ENCODE data around the gene KSR2. TPM values are rescaled to one million over a fixed set of nuclear protein-coding genes. Genes with fewer than 3 reads are reported as not detected.

Gene KSR2
- total RNA-seq, 2 experiments from 2014 or later, result 0.12 to 0.45 TPM

- no peaks in the 10 kb centered on the region for H3K36me3 Mint-ChIP-seq
- DNase-seq, result no peak
- ChIA-PET POLR2A (no interaction called here), CTCF (no interaction called here)
- H3K27me3 Mint-ChIP-seq, result no peaks in the 10 kb centered on the region
- intact Hi-C loops (cut with micrococcal nuclease), result no loop called here
- H3K9me3 Mint-ChIP-seq, result peaks cover 2% of the 10 kb centered on the region
- no peak overlapping the region for H3K4me3 Mint-ChIP-seq
- no peak overlapping the region for H3K27ac Mint-ChIP-seq
- H3K4me1 Mint-ChIP-seq (ENCODE audit: low read depth), result no peaks in the 10 kb centered on the region
Measured at GRCh38 chr12:117718559-117718958, 250.2 kb downstream of the KSR2 start.

- H3K9me3 Mint-ChIP-seq, result peaks cover 2% of the 10 kb centered on the region
- H3K27ac Mint-ChIP-seq, result no peak overlapping the region
- ChIA-PET POLR2A (no interaction called here), CTCF (no interaction called here)
- no peaks in the 10 kb centered on the region for H3K27me3 Mint-ChIP-seq
- DNase-seq, result no peak
- no peaks in the 10 kb centered on the region for H3K4me1 Mint-ChIP-seq (ENCODE audit: low read depth)
- no peaks in the 10 kb centered on the region for H3K36me3 Mint-ChIP-seq
- no peak overlapping the region for H3K4me3 Mint-ChIP-seq
- intact Hi-C loops (cut with micrococcal nuclease), result no loop called here
Measured at GRCh38 chr12:117718141-117718540, 250.6 kb downstream of the KSR2 start.

- no peaks in the 10 kb centered on the region for H3K27me3 Mint-ChIP-seq
- no peak overlapping the region for H3K27ac Mint-ChIP-seq
- POLR2A ChIA-PET, result no interaction called here
- no peak overlapping the region for H3K4me3 Mint-ChIP-seq
- CTCF ChIA-PET, result no interaction called here
- DNase-seq, result no peak
- no peaks in the 10 kb centered on the region for H3K36me3 Mint-ChIP-seq
- H3K4me1 Mint-ChIP-seq (ENCODE audit: low read depth), result no peaks in the 10 kb centered on the region
- intact Hi-C loops (cut with micrococcal nuclease), result no loop called here
- H3K9me3 Mint-ChIP-seq, result no peaks in the 10 kb centered on the region
Measured at GRCh38 chr12:117714203-117714602, 254.6 kb downstream of the KSR2 start.

- H3K9me3 Mint-ChIP-seq, result no peaks in the 10 kb centered on the region
- H3K4me3 Mint-ChIP-seq, result no peak overlapping the region
- H3K27me3 Mint-ChIP-seq, result no peaks in the 10 kb centered on the region
- H3K36me3 Mint-ChIP-seq, result no peaks in the 10 kb centered on the region
- ChIA-PET POLR2A (no interaction called here), CTCF (no interaction called here)
- no peak overlapping the region for H3K27ac Mint-ChIP-seq
- no peak for DNase-seq
- no peaks in the 10 kb centered on the region for H3K4me1 Mint-ChIP-seq (ENCODE audit: low read depth)
- intact Hi-C loops (cut with micrococcal nuclease), result no loop called here
Measured at GRCh38 chr12:117710121-117710520, 258.7 kb downstream of the KSR2 start.

- no peaks in the 10 kb centered on the region for H3K9me3 Mint-ChIP-seq
- no peak overlapping the region for H3K4me3 Mint-ChIP-seq
- ChIA-PET CTCF (no interaction called here), POLR2A (no interaction called here)
- no peak overlapping the region for H3K27ac Mint-ChIP-seq
- H3K36me3 Mint-ChIP-seq, result no peaks in the 10 kb centered on the region
- no peaks in the 10 kb centered on the region for H3K27me3 Mint-ChIP-seq
- intact Hi-C loops (cut with micrococcal nuclease), result no loop called here
- H3K4me1 Mint-ChIP-seq (ENCODE audit: low read depth), result no peaks in the 10 kb centered on the region
- no peak for DNase-seq
Measured at GRCh38 chr12:117707861-117708260, 260.9 kb downstream of the KSR2 start.

- Mint-ChIP-seq H3K4me1 (ENCODE audit: low read depth) (no peaks in the 10 kb centered on the region), H3K27me3 (no peaks in the 10 kb centered on the region), H3K9me3 (no peaks in the 10 kb centered on the region), H3K27ac (no peak overlapping the region), H3K36me3 (no peaks in the 10 kb centered on the region), H3K4me3 (no peak overlapping the region)
- ChIA-PET POLR2A (no interaction called here), CTCF (interaction anchor here (1.3 kb wide), 1 partner anchor 146 kb away, joined by 4 read pairs; no protein-coding TSS in a partner anchor)
- no peak for DNase-seq
- intact Hi-C loops (cut with micrococcal nuclease), result no loop called here
Measured at GRCh38 chr12:117703584-117703983, 265.2 kb downstream of the KSR2 start.

GRCh38 chr12:117702741-117703140 lies 266.0 kb downstream of the KSR2 start:
- no peak for DNase-seq

GRCh38 chr12:117699575-117699974 lies 269.2 kb downstream of the KSR2 start:
- DNase-seq, result no peak
- no peak overlapping the region for H3K27ac Mint-ChIP-seq
- intact Hi-C loops (cut with micrococcal nuclease), result no loop called here
- no peaks in the 10 kb centered on the region for H3K9me3 Mint-ChIP-seq
- no peaks in the 10 kb centered on the region for H3K4me1 Mint-ChIP-seq (ENCODE audit: low read depth)
- ChIA-PET POLR2A (no interaction called here), CTCF (interaction anchor here (0.5 kb wide), 1 partner anchor 38 kb away, joined by 3 read pairs; no protein-coding TSS in a partner anchor)
- no peaks in the 10 kb centered on the region for H3K27me3 Mint-ChIP-seq
- no peak overlapping the region for H3K4me3 Mint-ChIP-seq
- H3K36me3 Mint-ChIP-seq, result no peaks in the 10 kb centered on the region

More at GRCh38 chr12:117702741-117703140, 266.0 kb downstream of the KSR2 start:
- Mint-ChIP-seq H3K9me3 (no peaks in the 10 kb centered on the region), H3K4me1 (ENCODE audit: low read depth) (no peaks in the 10 kb centered on the region), H3K27me3 (no peaks in the 10 kb centered on the region), H3K27ac (no peak overlapping the region), H3K36me3 (no peaks in the 10 kb centered on the region), H3K4me3 (no peak overlapping the region)
- intact Hi-C loops (cut with micrococcal nuclease), result no loop called here
- ChIA-PET CTCF (no interaction called here), POLR2A (no interaction called here)

GRCh38 chr12:117699118-117699517 lies 269.7 kb downstream of the KSR2 start:
- Mint-ChIP-seq H3K4me3 (no peak overlapping the region), H3K9me3 (peaks cover 3% of the 10 kb centered on the region), H3K36me3 (no peaks in the 10 kb centered on the region), H3K27me3 (no peaks in the 10 kb centered on the region), H3K27ac (no peak overlapping the region), H3K4me1 (ENCODE audit: low read depth) (no peaks in the 10 kb centered on the region)
- POLR2A ChIA-PET, result no interaction called here
- no peak for DNase-seq
- intact Hi-C loops (cut with micrococcal nuclease), result no loop called here
- CTCF ChIA-PET, result no interaction called here

GRCh38 chr12:117695956-117696355 lies 272.8 kb downstream of the KSR2 start:
- ChIA-PET CTCF (no interaction called here), POLR2A (no interaction called here)
- H3K9me3 Mint-ChIP-seq, result peaks cover 17% of the 10 kb centered on the region
- no peak for DNase-seq
- H3K4me3 Mint-ChIP-seq, result no peak overlapping the region
- H3K27ac Mint-ChIP-seq, result no peak overlapping the region
- no peaks in the 10 kb centered on the region for H3K4me1 Mint-ChIP-seq (ENCODE audit: low read depth)
- intact Hi-C loops (cut with micrococcal nuclease), result no loop called here
- H3K36me3 Mint-ChIP-seq, result no peaks in the 10 kb centered on the region
- H3K27me3 Mint-ChIP-seq, result no peaks in the 10 kb centered on the region

- POLR2A ChIA-PET, result no interaction called here
Measured at GRCh38 chr12:117692512-117692911, 276.3 kb downstream of the KSR2 start.

GRCh38 chr12:117689857-117690256 lies 278.9 kb downstream of the KSR2 start:
- Mint-ChIP-seq H3K27ac (no peak overlapping the region), H3K4me3 (no peak overlapping the region), H3K4me1 (ENCODE audit: low read depth) (no peaks in the 10 kb centered on the region), H3K9me3 (peaks cover 19% of the 10 kb centered on the region), H3K27me3 (peaks cover 2% of the 10 kb centered on the region), H3K36me3 (no peaks in the 10 kb centered on the region)
- no peak for DNase-seq
- intact Hi-C loops (cut with micrococcal nuclease), result no loop called here
- CTCF ChIA-PET, result no interaction called here
- POLR2A ChIA-PET, result no interaction called here

More at GRCh38 chr12:117692512-117692911, 276.3 kb downstream of the KSR2 start:
- no peak overlapping the region for H3K27ac Mint-ChIP-seq
- H3K27me3 Mint-ChIP-seq, result peaks cover 2% of the 10 kb centered on the region
- CTCF ChIA-PET, result no interaction called here
- H3K4me3 Mint-ChIP-seq, result no peak overlapping the region
- H3K36me3 Mint-ChIP-seq, result no peaks in the 10 kb centered on the region
- H3K9me3 Mint-ChIP-seq, result peaks cover 19% of the 10 kb centered on the region
- no peak for DNase-seq
- intact Hi-C loops (cut with micrococcal nuclease), result no loop called here
- no peaks in the 10 kb centered on the region for H3K4me1 Mint-ChIP-seq (ENCODE audit: low read depth)

GRCh38 chr12:117688446-117688845 lies 280.3 kb downstream of the KSR2 start:
- no peak overlapping the region for H3K27ac Mint-ChIP-seq
- peaks cover 2% of the 10 kb centered on the region for H3K27me3 Mint-ChIP-seq
- ChIA-PET CTCF (no interaction called here), POLR2A (no interaction called here)
- H3K36me3 Mint-ChIP-seq, result no peaks in the 10 kb centered on the region
- H3K4me3 Mint-ChIP-seq, result no peak overlapping the region
- H3K4me1 Mint-ChIP-seq (ENCODE audit: low read depth), result no peaks in the 10 kb centered on the region
- H3K9me3 Mint-ChIP-seq, result peaks cover 11% of the 10 kb centered on the region
- no peak for DNase-seq
- intact Hi-C loops (cut with micrococcal nuclease), result no loop called here

GRCh38 chr12:117686911-117687377 lies 281.8 kb downstream of the KSR2 start:
- no peak for DNase-seq
- Mint-ChIP-seq H3K9me3 (peaks cover 2% of the 10 kb centered on the region), H3K27ac (no peak overlapping the region), H3K36me3 (no peaks in the 10 kb centered on the region), H3K4me3 (no peak overlapping the region), H3K27me3 (peaks cover 2% of the 10 kb centered on the region), H3K4me1 (ENCODE audit: low read depth) (no peaks in the 10 kb centered on the region)
- CTCF ChIA-PET, result no interaction called here
- POLR2A ChIA-PET, result no interaction called here
- intact Hi-C loops (cut with micrococcal nuclease), result no loop called here

Measured in activated CD4-positive, alpha-beta memory T cell treated with anti-CD3 and anti-CD28 coated beads for 36 hours (primary cell).